Keratinocyte (primary cell): ENCODE measurements around the gene MLLT1. TPM values are rescaled to one million over a fixed set of nuclear protein-coding genes. Genes with fewer than 3 reads are reported as not detected.
A peak's percentile ranks its signal among the peaks of the same experiment; 100 is the strongest.

Experiments
- DNase-seq: peaks from one replicate; pipeline ENCODE4 v3.0.0-alpha.2; 2011; ENCODE audit warnings: low read depth, missing footprints, low spot score
- FAIRE-seq: peaks from 2 replicates; lab custom pipeline; 2011; peaks lifted over from hg19 to GRCh38; lab: Jason Lieb, UNC
- H2AFZ ChIP-seq: 2 replicates; pipeline ENCODE4 v1.6.0; 2012; ENCODE audit warnings: low read length, control low read depth, inconsistent platforms; ENCODE audit not compliant: control insufficient read depth
- H3K27ac ChIP-seq: 2 replicates; pipeline ENCODE4 v1.5.1; 2011; ENCODE audit warnings: low read length; ENCODE audit not compliant: control insufficient read depth, insufficient read depth
- H3K27me3 ChIP-seq: 3 replicates; pipeline ENCODE4 v1.6.0; 2011; ENCODE audit warnings: low read length; ENCODE audit not compliant: control insufficient read depth, insufficient read depth; ENCODE audit errors: extremely low read depth
- H3K36me3 ChIP-seq, 2 experiments: 2 replicates in 1 of 2; 3 replicates in 1 of 2; pipeline ENCODE4 v1.5.1; 2011; ENCODE audit warnings: low read length in 2 of 2, mild to moderate bottlenecking in 1 of 2; ENCODE audit not compliant: control insufficient read depth in 2 of 2, insufficient read depth in 2 of 2; ENCODE audit errors: extremely low read depth in 1 of 2
- H3K4me1 ChIP-seq: 3 replicates; pipeline ENCODE4 v1.5.1; 2011; ENCODE audit warnings: low read length; ENCODE audit not compliant: control insufficient read depth, insufficient read depth; ENCODE audit errors: extremely low read depth
- H3K4me2 ChIP-seq: 3 replicates; pipeline ENCODE4 v1.6.0; 2011; ENCODE audit warnings: low read depth, low read length; ENCODE audit not compliant: control insufficient read depth, insufficient read depth; ENCODE audit errors: extremely low read depth
- H3K4me3 ChIP-seq, 3 experiments: fragments of 200-600 bp in 1 of 3; sonication (generic) in 1 of 3; 2 replicates in 2 of 3; 3 replicates in 1 of 3; pipeline ENCODE4 v1.5.1; 2011 to 2016; ENCODE audit warnings: low read length in 3 of 3, mild to moderate bottlenecking in 3 of 3, control low read depth in 2 of 3, inconsistent platforms in 1 of 3, low read depth in 1 of 3, mixed read lengths in 1 of 3, mixed run types in 1 of 3, moderate library complexity in 1 of 3; ENCODE audit not compliant: control insufficient read depth in 2 of 3, insufficient read depth in 2 of 3; ENCODE audit errors: extremely low read depth in 1 of 3
- H3K79me2 ChIP-seq: 2 replicates; pipeline ENCODE4 v1.6.0; 2012; ENCODE audit warnings: low read length; ENCODE audit not compliant: control insufficient read depth, insufficient read depth
- H3K9ac ChIP-seq: 3 replicates; pipeline ENCODE4 v1.6.0; 2011; ENCODE audit warnings: low read length; ENCODE audit not compliant: control insufficient read depth, insufficient read depth; ENCODE audit errors: extremely low read depth
- H3K9me1 ChIP-seq: 3 replicates; pipeline ENCODE4 v1.6.0; 2011; ENCODE audit warnings: low read length; ENCODE audit not compliant: control insufficient read depth, insufficient read depth; ENCODE audit errors: extremely low read depth
- H3K9me3 ChIP-seq: 2 replicates; pipeline ENCODE4 v1.5.1; 2012; ENCODE audit warnings: low read depth, low read length; ENCODE audit not compliant: control insufficient read depth
- H4K20me1 ChIP-seq: 3 replicates; pipeline ENCODE4 v1.6.0; 2011; ENCODE audit warnings: low read length; ENCODE audit not compliant: control insufficient read depth, insufficient read depth; ENCODE audit errors: extremely low read depth
- EZH2 ChIP-seq: IDR thresholded peaks from one replicate; pipeline ENCODE4 v1.6.1; 2012; ENCODE audit warnings: inconsistent platforms, mild to moderate bottlenecking, low read length, moderate library complexity
- dilution Hi-C: fragments of 300-500 bp; cut with MboI; formaldehyde crosslinking; loops from one replicate; pipeline ENCODE4 v1.7.0; 2020; ENCODE audit warnings: low sequenced_read_pairs; ENCODE audit not compliant: extremely low pct_ligation_motif_present
- polyA plus RNA-seq, 5 experiments: library from polyadenylated mRNA; depleted of rRNA in 3 of 5; stranded (reverse) in 3 of 5; stranded (forward) in 1 of 5; unstranded in 1 of 5; fragments of >200 nt; gene quantifications; 1 replicate in 1 of 5; 2 replicates in 3 of 5; 3 replicates in 1 of 5; pipeline versions ENCODE4 v1.2.1 to v1.2.3, GENCODE V29; 2011 to 2012; ENCODE audit warnings: missing spikeins in 2 of 5, low read depth in 1 of 5, low replicate concordance in 1 of 5
- TF ChIP-seq, protein P1 (sequence below), 3 experiments: IDR thresholded peaks in 1 of 3; conservative IDR thresholded peaks in 1 of 3; optimal IDR thresholded peaks in 1 of 3; 2 replicates in 2 of 3; 3 replicates in 1 of 3; pipeline versions ENCODE3 to v1.5.1; 2011; ENCODE audit warnings: low read length in 3 of 3, mild to moderate bottlenecking in 3 of 3, moderate library complexity in 2 of 3, control low read depth in 1 of 3, inconsistent platforms in 1 of 3; ENCODE audit not compliant: insufficient read depth in 2 of 3; ENCODE audit errors: extremely low read depth in 1 of 3

MLLT1 gene
- polyA plus RNA-seq, 1 donor (not counting 4 experiments of a cell fraction or from before 2014, with no cell fraction given), result 8.3 TPM

DNA sequence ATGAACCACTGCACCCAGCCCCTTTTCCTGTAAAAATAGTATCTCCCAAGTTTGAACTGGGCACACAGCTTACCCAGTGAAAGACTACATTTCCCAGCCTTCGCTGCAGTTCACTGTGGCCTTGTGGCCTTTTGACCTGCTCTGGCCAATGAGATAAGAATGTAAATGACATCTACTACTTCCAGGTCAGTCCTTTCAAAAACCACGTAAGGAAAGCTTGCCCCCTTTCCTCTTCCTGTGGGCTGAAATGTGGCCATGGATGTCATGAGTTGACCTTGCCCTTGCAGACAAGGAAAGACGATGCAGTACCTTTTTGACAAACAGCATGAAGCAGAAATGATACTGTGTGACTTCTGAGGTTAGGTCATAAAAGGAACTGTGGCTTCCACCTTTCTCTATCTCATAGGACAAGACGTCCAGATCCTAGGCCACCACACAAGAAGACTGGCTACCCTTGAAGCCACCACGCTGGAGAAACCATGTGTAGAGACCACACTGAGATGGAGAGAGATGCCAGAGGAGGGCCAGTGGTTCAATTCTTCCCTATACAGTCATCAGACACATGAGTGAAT, 33.7 kb upstream of the MLLT1 start:
- Histone ChIP-seq H3K27me3 (no peaks in the 10 kb centered on the region), H3K79me2 (no peaks in the 10 kb centered on the region), H3K9me3 (no peaks in the 10 kb centered on the region), H3K4me2 (no peak overlapping the region), H3K9ac (no peak overlapping the region), H3K9me1 (no peaks in the 10 kb centered on the region), H3K4me3 (no peak overlapping the region), H3K27ac (no peak overlapping the region), H4K20me1 (no peaks in the 10 kb centered on the region), H3K4me1 (no peaks in the 10 kb centered on the region), H3K36me3 (no peaks in the 10 kb centered on the region), H2AFZ (no peak overlapping the region)
- dilution Hi-C loops, result no loop called here
- DNase-seq (no peak), FAIRE-seq (no peak)
- TF ChIP-seq, protein P1, sequence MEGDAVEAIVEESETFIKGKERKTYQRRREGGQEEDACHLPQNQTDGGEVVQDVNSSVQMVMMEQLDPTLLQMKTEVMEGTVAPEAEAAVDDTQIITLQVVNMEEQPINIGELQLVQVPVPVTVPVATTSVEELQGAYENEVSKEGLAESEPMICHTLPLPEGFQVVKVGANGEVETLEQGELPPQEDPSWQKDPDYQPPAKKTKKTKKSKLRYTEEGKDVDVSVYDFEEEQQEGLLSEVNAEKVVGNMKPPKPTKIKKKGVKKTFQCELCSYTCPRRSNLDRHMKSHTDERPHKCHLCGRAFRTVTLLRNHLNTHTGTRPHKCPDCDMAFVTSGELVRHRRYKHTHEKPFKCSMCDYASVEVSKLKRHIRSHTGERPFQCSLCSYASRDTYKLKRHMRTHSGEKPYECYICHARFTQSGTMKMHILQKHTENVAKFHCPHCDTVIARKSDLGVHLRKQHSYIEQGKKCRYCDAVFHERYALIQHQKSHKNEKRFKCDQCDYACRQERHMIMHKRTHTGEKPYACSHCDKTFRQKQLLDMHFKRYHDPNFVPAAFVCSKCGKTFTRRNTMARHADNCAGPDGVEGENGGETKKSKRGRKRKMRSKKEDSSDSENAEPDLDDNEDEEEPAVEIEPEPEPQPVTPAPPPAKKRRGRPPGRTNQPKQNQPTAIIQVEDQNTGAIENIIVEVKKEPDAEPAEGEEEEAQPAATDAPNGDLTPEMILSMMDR (optimal IDR thresholded peaks at IDR 0.05 in 1 of 3, IDR thresholded peaks at IDR 0.05 in 1 of 3, conservative IDR thresholded peaks at IDR 0.05 in 1 of 3; ENCODE audit: extremely low read depth in 1 of 3, insufficient read depth in 2 of 3, low read length in 3 of 3), result no peak
- no peak for TF ChIP-seq EZH2

DNA sequence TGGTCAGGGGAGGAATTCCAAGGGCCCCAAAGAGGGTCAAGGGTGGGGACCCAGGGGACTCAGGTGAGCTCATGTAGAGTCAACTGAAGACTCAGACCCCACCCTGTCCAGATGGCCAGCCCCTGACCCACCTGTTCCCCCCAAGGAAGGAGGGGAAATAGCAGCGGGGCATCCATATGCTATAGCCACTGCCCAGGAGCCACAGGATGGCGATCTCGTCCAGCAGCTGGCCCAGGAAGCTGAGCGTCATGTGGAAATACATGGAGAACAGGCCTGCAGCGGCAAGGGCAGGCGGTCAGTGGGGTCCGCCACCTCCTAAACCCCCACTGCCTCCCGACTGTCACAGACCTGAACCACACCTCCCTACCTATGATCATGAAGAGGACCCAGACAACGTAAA, 32.2 kb upstream of the MLLT1 start:
- H3K9ac ChIP-seq, result no peak overlapping the region
- H3K36me3 ChIP-seq, result no peaks in the 10 kb centered on the region
- H3K9me1 ChIP-seq, result no peaks in the 10 kb centered on the region
- no peak for DNase-seq
- H3K4me3 ChIP-seq, result no peak overlapping the region
- H3K4me1 ChIP-seq, result no peaks in the 10 kb centered on the region
- no peaks in the 10 kb centered on the region for H3K27me3 ChIP-seq
- dilution Hi-C loops, result no loop called here
- no peaks in the 10 kb centered on the region for H3K79me2 ChIP-seq
- H3K4me2 ChIP-seq, result no peak overlapping the region
- TF ChIP-seq, protein P1 (optimal IDR thresholded peaks at IDR 0.05 in 1 of 3, IDR thresholded peaks at IDR 0.05 in 1 of 3, conservative IDR thresholded peaks at IDR 0.05 in 1 of 3; ENCODE audit: extremely low read depth in 1 of 3, insufficient read depth in 2 of 3, low read length in 3 of 3), result peak in 2 of 3 experiments; percentile 2 to 16
- no peak for TF ChIP-seq EZH2
- no peak overlapping the region for H2AFZ ChIP-seq
- H4K20me1 ChIP-seq, result no peaks in the 10 kb centered on the region
- no peak overlapping the region for H3K27ac ChIP-seq
- no peaks in the 10 kb centered on the region for H3K9me3 ChIP-seq
- no peak for FAIRE-seq
